GM19452 (cell line): Measurements from ENCODE around the gene PGM3.

ENCODE experiments used
- ATAC-seq: cut with Tn5 transposase; IDR thresholded peaks from one replicate; pipeline ENCODE4 v1.9.1; 2021; ENCODE audit not compliant: unreplicated experiment

Gene PGM3

GRCh38 chr6:83185096-83185495 lies 8.0 kb downstream of the PGM3 start:
- no peak for ATAC-seq

- ATAC-seq, result no peak
These were observed 9.8 kb downstream of the PGM3 start for GRCh38 chr6:83183082-83183828.

GRCh38 chr6:83182114-83182513 lies 11.0 kb downstream of the PGM3 start:
- no peak for ATAC-seq

- ATAC-seq, result no peak
These were observed 12.6 kb downstream of the PGM3 start for GRCh38 chr6:83180426-83180950.

GRCh38 chr6:83176246-83176645 lies 16.8 kb downstream of the PGM3 start:
- ATAC-seq, result no peak

GRCh38 chr6:83169511-83169910 lies 23.6 kb downstream of the PGM3 start:
- ATAC-seq, result no peak

GRCh38 chr6:83169106-83169505 lies 24.0 kb downstream of the PGM3 start:
- no peak for ATAC-seq

GRCh38 chr6:83168556-83168955 lies 24.5 kb downstream of the PGM3 start:
- ATAC-seq, result no peak

- no peak for ATAC-seq
These were observed 25.3 kb downstream of the PGM3 start for GRCh38 chr6:83167726-83168278.

GRCh38 chr6:83160167-83160566 lies 32.9 kb downstream of the PGM3 start:
- no peak for ATAC-seq

GRCh38 chr6:83155794-83156193 lies 37.3 kb downstream of the PGM3 start:
- ATAC-seq, result no peak

- no peak for ATAC-seq
These were observed 39.1 kb downstream of the PGM3 start for GRCh38 chr6:83153883-83154521.

GRCh38 chr6:83152913-83153312 lies 40.2 kb downstream of the PGM3 start:
- ATAC-seq, result no peak

- ATAC-seq, result no peak
These were observed 42.0 kb downstream of the PGM3 start for GRCh38 chr6:83151114-83151513.

- ATAC-seq, result no peak
These were observed 54.3 kb downstream of the PGM3 start for GRCh38 chr6:83138758-83139157.

- no peak for ATAC-seq
These were observed 54.8 kb downstream of the PGM3 start for GRCh38 chr6:83138118-83138722.

- no peak for ATAC-seq
These were observed 60.9 kb downstream of the PGM3 start for GRCh38 chr6:83132121-83132520.

- no peak for ATAC-seq
These were observed 65.1 kb downstream of the PGM3 start for GRCh38 chr6:83127976-83128375.

- ATAC-seq, result no peak
These were observed 65.8 kb downstream of the PGM3 start for GRCh38 chr6:83127258-83127657.

- ATAC-seq, result no peak
These were observed 66.3 kb downstream of the PGM3 start for GRCh38 chr6:83126807-83127206.

GRCh38 chr6:83126223-83126622 lies 66.8 kb downstream of the PGM3 start:
- no peak for ATAC-seq

- ATAC-seq, result no peak
These were observed 67.6 kb downstream of the PGM3 start for GRCh38 chr6:83125425-83125824.
